Measurements from ENCODE around the gene ZFAND3.
"Not testable (repeated sequence)": the region's sequence is repeated elsewhere in the genome, so short reads cannot be mapped to it uniquely, and the experiment has no call there.

ZFAND3 gene

DNA sequence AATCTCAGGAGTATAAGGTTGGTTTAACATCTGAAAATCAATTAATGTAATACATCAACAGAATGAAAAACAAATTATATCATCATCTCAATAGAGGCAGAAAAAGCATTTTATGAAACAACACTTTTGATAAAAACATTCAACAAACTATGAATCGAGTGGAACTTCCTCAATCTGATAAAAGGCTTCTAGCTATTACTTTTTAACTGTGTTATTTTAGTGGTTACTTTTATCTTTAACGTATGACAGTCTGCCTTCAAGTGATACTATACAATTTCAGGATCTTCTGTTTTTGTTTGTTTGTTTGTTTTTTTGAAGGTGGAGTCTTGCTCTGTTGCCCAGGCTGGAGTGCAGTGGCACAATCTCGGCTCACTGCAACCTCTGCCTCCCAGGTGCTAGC, 73.7 kb downstream of the ZFAND3 start:
- H3F3A ChIP-seq (ENCODE audit: insufficient read depth, low read length), result no peaks in the 10 kb centered on the region
- DNase-seq, result no peak
- no peaks in the 10 kb centered on the region for H3K9me3 ChIP-seq (replicated peaks; ENCODE audit: insufficient read depth, low read length)
- no peaks in the 10 kb centered on the region for H3K27me3 ChIP-seq (replicated peaks; ENCODE audit: insufficient read depth, low read length)
- no peak overlapping the region for H3K9ac ChIP-seq (ENCODE audit: low read length)
- H3K9me2 ChIP-seq (replicated peaks; ENCODE audit: insufficient read depth, low read length), result no peaks in the 10 kb centered on the region
- no peak overlapping the region for H3K27ac ChIP-seq (ENCODE audit: low read length)
- no peak overlapping the region for H2AFZ ChIP-seq (ENCODE audit: low read length)
- no peaks in the 10 kb centered on the region; the same call in 1 of the 2 replicates for H4K20me1 ChIP-seq (ENCODE audit: insufficient read depth, low read length)
- H3K4me2 ChIP-seq (ENCODE audit: low read depth, low read length), result no peak overlapping the region
- peaks cover 32% of the 10 kb centered on the region for H3K79me2 ChIP-seq (ENCODE audit: low read length)
- H3K36me3 ChIP-seq (replicated peaks; ENCODE audit: insufficient read depth, low read length), result no peaks in the 10 kb centered on the region
- H3K4me1 ChIP-seq (ENCODE audit: low read length), result no peaks in the 10 kb centered on the region
- H3K4me3 ChIP-seq (ENCODE audit: low read length), result no peak overlapping the region
- TF ChIP-seq EZH2 (optimal IDR thresholded peaks at IDR 0.05; ENCODE audit: low read depth, low read length), result no peak
- no peak for TF ChIP-seq CTCF (IDR thresholded peaks at IDR 0.05; ENCODE audit: low read length)
- no peak for TF ChIP-seq EZH2phosphoT487 (IDR thresholded peaks at IDR 0.05; ENCODE audit: low read length)

- not testable (repeated sequence) for H3K9me2 ChIP-seq (replicated peaks; ENCODE audit: insufficient read depth, low read length); H3K9me3 ChIP-seq (replicated peaks; ENCODE audit: insufficient read depth, low read length); H3K9ac ChIP-seq (ENCODE audit: low read length); H3K27me3 ChIP-seq (replicated peaks; ENCODE audit: insufficient read depth, low read length); H3K4me1 ChIP-seq (ENCODE audit: low read length); H3F3A ChIP-seq (ENCODE audit: insufficient read depth, low read length); H3K36me3 ChIP-seq (replicated peaks; ENCODE audit: insufficient read depth, low read length); H3K4me2 ChIP-seq (ENCODE audit: low read depth, low read length); H3K27ac ChIP-seq (ENCODE audit: low read length); H4K20me1 ChIP-seq (ENCODE audit: insufficient read depth, low read length); H2AFZ ChIP-seq (ENCODE audit: low read length); H3K4me3 ChIP-seq (ENCODE audit: low read length); DNase-seq
- H3K79me2 ChIP-seq (ENCODE audit: low read length), result peaks cover 31% of the 10 kb centered on the region
Observed at GRCh38 chr6:37893734-37894133, 74.2 kb downstream of the ZFAND3 start.

GRCh38 chr6:37894585-37894984, 75.1 kb downstream of the ZFAND3 start:
- Histone ChIP-seq H3K9ac (ENCODE audit: low read length) (no peak overlapping the region), H3K79me2 (ENCODE audit: low read length) (peaks cover 27% of the 10 kb centered on the region), H3F3A (ENCODE audit: insufficient read depth, low read length) (no peaks in the 10 kb centered on the region), H3K27ac (ENCODE audit: low read length) (no peak overlapping the region), H3K27me3 (replicated peaks; ENCODE audit: insufficient read depth, low read length) (no peaks in the 10 kb centered on the region), H2AFZ (ENCODE audit: low read length) (no peak overlapping the region), H3K9me3 (replicated peaks; ENCODE audit: insufficient read depth, low read length) (no peaks in the 10 kb centered on the region), H3K4me2 (ENCODE audit: low read depth, low read length) (no peak overlapping the region), H3K4me3 (ENCODE audit: low read length) (no peak overlapping the region), H3K9me2 (replicated peaks; ENCODE audit: insufficient read depth, low read length) (no peaks in the 10 kb centered on the region), H3K4me1 (ENCODE audit: low read length) (no peaks in the 10 kb centered on the region), H4K20me1 (ENCODE audit: insufficient read depth, low read length) (no peaks in the 10 kb centered on the region; the same call in 1 of the 2 replicates), H3K36me3 (replicated peaks; ENCODE audit: insufficient read depth, low read length) (no peaks in the 10 kb centered on the region)
- TF ChIP-seq CTCF (IDR thresholded peaks at IDR 0.05; ENCODE audit: low read length) (no peak), EZH2phosphoT487 (IDR thresholded peaks at IDR 0.05; ENCODE audit: low read length) (no peak)
- no peak for DNase-seq

GRCh38 chr6:37897321-37897720, 77.8 kb downstream of the ZFAND3 start:
- Histone ChIP-seq H3F3A (ENCODE audit: insufficient read depth, low read length) (no peaks in the 10 kb centered on the region), H4K20me1 (ENCODE audit: insufficient read depth, low read length) (no peaks in the 10 kb centered on the region; the same call in 1 of the 2 replicates), H3K9me2 (replicated peaks; ENCODE audit: insufficient read depth, low read length) (no peaks in the 10 kb centered on the region), H3K4me2 (ENCODE audit: low read depth, low read length) (no peak overlapping the region), H3K4me3 (ENCODE audit: low read length) (no peak overlapping the region), H3K27me3 (replicated peaks; ENCODE audit: insufficient read depth, low read length) (no peaks in the 10 kb centered on the region), H3K9me3 (replicated peaks; ENCODE audit: insufficient read depth, low read length) (no peaks in the 10 kb centered on the region), H3K79me2 (ENCODE audit: low read length) (peaks cover 39% of the 10 kb centered on the region), H3K9ac (ENCODE audit: low read length) (no peak overlapping the region), H3K4me1 (ENCODE audit: low read length) (no peaks in the 10 kb centered on the region), H3K27ac (ENCODE audit: low read length) (no peak overlapping the region), H3K36me3 (replicated peaks; ENCODE audit: insufficient read depth, low read length) (no peaks in the 10 kb centered on the region), H2AFZ (ENCODE audit: low read length) (no peak overlapping the region)
- TF ChIP-seq EZH2 (optimal IDR thresholded peaks at IDR 0.05; ENCODE audit: low read depth, low read length) (no peak), EZH2phosphoT487 (IDR thresholded peaks at IDR 0.05; ENCODE audit: low read length) (no peak), CTCF (IDR thresholded peaks at IDR 0.05; ENCODE audit: low read length) (no peak)
- DNase-seq, result no peak
